GM19023 (cell line): Measurements from ENCODE around the gene WNK3.

Source experiments
- ATAC-seq: cut with Tn5 transposase; IDR thresholded peaks from one replicate; pipeline ENCODE4 v1.9.1; 2021; ENCODE audit warnings: mild to moderate bottlenecking, moderate library complexity; ENCODE audit not compliant: unreplicated experiment

WNK3 gene

DNA sequence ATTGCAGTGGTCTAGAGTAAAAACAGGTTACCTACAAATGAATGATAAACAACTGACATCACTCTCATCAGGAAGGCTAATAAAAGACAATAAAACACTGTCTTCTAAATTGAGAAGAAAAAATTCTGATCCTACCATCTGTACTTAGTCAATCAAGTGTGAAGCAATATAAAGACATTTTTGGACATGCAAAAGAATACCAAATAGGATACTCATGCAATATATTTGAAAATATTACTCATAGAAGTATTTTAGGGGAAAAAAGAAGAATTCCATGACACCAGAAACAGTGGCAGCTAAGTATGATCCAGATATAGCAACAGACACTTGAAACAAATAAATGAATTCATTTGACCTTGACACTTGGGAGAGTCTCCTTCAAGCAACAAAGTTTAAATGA is 111.0 kb downstream of the WNK3 start:
- no peak for ATAC-seq

DNA sequence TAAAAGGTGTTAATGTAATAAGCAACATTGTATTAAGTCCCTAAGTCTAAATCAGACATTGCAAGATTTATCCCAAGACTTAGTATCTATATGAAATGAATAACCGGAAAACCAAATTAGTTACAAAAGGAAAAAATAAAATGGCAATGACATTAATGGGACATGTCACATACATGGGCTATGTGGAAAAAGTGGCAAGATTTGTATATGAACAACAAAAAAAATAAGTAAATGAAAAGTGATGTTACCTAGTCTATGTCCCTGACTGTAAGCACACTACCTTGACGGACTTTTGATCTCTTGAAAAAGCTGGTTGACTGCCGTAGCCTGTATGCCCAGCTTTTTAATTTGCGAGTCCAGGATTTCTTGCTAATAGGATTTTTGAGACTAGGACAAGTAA is 119.3 kb downstream of the WNK3 start:
- ATAC-seq: no peak

DNA sequence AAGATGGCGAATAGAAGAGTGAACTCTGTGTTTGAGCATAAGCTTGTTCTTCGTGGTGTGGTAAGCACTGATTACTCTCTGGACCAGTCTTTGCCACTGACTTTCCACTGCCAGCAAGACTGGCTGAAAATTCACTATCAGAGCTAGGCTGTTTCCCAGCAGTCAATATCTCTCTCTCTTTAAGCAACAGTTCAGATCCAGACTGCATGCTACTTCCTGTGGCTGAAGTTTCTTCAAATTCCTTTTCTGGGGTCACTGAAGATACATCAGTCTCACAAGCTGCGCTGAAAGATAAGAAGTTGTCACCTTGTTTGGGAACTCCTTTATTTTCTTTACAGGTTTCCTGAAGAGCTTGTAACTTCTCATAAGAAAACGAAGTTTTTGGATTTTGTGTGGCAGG is 120.8 kb downstream of the WNK3 start:
- no peak for ATAC-seq

DNA sequence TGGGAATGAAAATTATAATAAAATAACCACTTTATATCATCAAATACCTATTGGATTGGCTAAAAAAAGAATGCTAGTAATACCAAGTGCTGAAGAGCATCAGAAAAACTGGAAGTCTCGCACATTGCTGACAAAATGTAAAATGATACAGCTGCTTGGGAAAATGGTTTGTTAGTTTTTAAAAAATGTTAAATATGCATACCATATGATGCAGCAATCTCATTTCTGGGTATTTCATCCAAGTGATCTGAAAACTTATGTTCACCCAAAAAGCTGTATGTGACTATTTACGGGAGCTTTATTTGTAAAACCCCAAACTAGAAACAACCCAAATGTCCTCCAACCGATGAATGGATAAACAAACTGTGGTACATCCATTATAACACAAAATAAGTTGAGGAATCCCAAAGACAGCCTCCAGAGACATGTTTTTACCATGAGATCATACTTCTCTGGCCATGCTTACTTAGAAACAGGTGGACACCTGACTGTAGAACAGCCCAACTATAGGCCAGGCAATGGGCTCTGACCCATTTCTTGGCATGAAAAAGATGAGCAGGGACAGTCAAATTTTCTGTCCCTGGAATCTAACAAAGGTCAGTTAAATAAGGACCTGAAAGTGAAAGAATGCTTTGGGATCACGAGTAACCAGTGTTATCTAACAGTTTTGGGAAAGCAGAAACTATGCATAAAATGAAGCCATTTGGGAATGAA is 127.3 kb downstream of the WNK3 start:
- ATAC-seq: no peak

DNA sequence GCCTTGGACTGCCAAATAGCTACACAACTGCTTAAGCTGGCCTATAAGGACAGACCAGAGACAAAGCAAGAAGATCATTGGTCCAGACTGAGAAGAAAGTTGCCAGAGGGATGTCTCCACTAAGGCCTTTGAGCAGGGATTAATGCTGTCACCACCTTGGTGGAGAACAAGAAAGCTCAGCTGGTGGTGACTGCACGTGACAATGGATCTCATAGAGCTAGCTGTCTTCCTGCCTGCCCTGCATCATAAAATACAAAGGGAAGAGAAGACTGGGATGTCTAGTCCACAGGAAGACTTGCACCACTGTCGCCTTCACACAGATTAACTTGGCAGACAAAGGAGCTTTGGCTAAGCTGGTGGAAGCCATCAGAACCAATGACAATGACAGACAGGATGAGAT is 134.3 kb downstream of the WNK3 start:
- ATAC-seq: no peak

DNA sequence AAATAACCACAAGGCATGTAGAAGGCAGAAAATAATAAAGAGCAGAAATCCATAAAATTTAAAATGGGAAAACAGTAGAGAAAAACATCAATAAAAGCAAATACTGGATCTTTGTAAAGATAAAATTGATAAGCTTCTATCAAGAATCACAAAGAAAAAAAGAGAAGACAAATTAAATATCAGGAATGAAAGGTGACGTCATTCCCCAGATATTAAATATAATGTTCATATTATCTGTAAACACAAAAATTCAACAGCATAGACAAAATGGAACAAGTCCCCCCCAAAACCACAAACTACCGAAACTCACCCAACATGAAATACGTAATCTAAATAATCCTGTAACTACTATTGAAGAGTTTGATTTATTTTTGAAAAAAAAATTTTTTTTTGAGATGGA is 144.2 kb downstream of the WNK3 start:
- no peak for ATAC-seq

DNA sequence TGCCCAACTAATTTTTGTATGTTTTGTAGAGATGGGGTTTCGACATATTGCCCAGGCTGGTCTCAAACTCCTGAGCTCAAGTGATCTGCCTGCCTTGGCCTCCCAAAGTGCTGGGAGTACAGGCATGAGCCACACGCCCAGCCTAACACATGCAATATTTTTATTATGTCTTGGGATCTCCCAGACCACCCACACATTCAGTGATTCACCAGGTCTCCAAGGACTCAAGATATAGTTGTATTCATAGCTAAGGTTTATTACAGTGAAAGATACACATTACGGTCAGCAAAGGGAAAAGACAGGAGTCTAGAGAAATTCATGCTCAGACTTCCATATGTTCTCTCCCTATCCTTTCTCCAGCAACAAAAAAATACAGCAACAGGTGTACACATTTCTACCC is 149.3 kb downstream of the WNK3 start:
- no peak for ATAC-seq

DNA sequence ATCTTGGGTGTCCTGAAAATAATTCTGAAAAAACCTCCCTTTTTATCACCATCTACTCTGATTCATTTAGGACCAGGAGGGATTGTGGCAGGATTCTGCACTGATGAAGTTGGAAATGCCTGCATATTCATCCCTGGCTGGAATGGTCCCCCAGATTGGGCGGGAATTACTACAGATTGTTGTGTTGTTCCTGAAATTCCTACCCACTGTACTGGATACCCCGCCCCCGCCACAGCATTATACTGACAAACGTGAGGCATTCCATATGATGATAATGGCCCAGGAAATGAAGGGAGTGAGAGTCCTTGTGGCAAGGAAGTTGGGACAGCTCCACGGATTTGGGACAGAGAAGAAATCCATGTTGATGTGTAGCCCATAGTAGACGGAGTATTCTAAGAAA is 159.6 kb downstream of the WNK3 start:
- no peak for ATAC-seq

DNA sequence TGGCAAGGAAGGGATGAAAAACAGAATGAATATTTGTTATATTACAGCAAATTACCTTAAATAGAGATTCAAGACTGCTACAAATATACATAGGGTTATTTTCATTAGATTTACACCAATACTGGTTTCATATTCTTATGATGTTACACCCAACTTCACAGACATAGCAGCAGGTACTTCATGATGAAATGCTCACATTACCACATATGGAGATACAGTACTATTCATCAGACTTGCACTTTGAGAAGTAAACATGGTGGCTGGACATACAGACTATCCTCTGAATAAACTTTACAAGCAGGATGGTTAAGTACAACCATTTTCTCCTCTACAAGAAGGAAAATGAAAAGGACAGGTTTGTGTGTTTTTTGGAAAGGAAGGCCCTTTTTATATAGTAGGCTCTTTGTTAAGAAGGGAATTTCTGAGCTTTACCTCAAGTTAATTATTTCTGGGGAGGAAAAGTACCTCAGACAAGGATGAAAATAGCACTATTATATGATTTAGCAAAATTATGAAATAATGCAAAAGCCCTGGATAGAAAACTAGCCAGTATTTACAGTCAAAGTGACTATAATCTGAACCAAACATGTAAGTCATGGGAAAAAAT is 162.8 kb downstream of the WNK3 start:
- no peak for ATAC-seq

DNA sequence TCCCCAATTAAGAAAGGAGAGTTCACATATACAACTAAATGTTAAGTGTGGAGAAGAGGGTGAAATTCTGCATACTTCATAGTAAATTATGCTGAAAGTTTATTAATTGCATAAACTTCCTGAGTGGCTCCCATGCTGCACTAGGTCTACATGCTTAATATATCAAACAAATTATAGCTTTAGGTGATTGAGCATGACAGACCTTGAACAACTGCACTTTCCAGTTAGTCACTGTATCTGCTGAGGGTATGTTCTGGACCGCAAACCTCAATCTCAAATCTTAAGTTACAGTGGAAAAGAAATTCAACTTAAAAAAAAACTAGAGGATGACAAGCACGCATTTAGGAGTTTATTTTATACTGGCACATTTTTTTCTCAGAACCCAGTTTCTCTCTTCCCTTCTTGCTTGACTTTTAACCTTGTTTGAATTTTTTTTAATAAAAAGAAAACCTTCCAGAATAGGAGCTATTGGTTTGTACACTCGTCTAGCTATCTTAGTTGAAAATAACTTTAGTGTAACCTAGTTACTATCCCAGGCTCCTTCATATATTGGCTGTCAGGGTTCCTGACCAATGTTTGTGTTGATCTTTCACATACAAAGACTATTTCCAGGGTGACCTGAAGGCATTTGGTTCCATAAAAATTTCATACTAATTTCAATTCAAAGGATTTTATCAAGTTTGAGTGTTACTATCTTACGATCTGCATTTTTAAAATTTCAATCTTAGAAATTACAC is 164.6 kb downstream of the WNK3 start:
- no peak for ATAC-seq

DNA sequence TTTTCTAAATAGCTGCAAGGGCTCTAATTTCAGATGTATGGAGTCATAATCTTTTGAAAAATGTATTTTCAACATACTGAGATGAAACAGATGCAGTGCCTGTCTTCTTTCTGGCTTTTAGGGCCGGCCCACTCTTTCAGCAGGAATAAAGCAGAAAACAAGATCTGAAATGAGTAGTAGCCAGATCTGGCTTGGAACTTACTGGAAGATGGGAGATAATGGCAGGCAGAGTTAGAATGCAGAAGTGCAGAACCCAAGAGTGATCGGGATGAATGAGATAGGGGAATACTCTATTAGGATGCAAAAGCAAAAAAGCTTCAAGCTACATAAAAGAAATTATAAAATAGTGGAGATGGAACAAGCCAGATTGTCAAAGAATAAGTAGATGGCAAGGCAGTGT is 173.4 kb downstream of the WNK3 start:
- no peak for ATAC-seq

DNA sequence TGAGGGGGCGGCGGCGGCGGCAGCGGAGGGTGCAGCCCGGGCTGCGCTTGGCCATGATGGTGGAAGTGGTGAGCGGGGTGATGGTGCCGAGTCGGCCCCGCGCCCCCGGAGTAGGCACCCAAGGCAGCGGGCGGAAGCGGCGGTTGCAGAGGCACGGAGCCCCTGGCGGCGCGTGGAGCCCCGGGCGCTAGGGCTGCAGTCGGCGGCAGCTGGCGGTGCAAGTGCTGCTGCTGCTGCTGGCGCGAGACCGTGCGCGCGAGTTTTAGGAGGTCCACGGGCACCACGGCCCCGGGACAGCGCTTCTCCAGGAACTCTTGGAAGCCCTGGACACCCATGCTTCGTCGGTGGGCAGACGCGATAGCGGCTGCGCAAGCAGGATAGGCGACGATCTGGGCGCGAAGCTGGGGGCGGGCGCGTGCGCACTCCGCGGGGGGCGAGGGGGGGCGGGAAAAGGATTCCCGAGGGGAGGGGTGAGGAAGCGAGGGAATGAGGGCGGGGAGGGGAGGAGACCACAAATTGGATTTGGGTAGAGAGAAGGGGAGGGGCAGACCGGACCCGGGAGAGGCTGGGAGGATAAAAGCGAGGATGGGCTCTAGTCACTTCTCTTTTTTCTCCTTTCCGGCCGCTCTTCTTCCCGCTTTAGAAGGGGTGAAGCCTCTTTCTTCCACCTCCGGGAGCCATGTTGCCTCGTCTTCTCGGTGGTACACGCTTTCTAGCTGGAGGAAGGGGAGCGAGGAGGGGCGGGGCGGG is 174.8 kb downstream of the WNK3 start, which contains the start of gene FAM120C:
Gene FAM120C (minus strand): TSS at position 391 of the 750 bp plus-strand sequence. CDS start 56 bp downstream, at position 335.
- peak; percentile 52 for ATAC-seq

DNA sequence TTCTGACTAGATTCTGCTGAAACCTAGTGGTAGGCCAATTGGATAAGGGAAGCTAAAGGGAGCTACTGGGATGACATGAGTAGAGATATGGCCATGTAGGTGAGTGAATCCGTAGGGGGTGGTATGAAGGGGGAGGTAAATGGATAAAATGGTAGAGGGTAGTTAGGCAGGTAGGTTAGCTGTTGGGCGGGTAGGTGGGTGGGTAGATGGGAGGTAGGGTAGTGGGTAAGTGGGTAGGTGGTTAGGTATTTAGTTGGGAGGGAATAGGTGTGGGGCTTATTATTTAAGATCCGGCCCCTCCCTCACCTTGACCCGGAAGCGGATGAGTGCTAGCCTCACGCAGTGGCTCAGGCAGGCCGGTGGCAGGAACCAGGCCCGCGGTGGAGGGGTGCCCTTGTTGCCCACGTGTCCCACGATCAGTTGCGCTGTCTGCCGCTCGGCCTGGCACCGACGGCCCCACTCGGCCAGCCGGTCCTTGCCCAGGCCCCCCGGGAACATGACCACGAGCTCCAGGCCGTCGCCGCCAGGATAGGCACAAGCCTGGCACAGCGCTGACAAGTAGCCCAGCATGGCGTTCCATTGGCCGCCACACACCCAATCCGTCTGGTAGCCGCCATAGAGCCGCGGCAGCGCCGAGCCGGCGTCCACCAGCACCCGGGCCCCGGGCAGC is 175.5 kb downstream of the WNK3 start:
- peak; percentile 62 for ATAC-seq

DNA sequence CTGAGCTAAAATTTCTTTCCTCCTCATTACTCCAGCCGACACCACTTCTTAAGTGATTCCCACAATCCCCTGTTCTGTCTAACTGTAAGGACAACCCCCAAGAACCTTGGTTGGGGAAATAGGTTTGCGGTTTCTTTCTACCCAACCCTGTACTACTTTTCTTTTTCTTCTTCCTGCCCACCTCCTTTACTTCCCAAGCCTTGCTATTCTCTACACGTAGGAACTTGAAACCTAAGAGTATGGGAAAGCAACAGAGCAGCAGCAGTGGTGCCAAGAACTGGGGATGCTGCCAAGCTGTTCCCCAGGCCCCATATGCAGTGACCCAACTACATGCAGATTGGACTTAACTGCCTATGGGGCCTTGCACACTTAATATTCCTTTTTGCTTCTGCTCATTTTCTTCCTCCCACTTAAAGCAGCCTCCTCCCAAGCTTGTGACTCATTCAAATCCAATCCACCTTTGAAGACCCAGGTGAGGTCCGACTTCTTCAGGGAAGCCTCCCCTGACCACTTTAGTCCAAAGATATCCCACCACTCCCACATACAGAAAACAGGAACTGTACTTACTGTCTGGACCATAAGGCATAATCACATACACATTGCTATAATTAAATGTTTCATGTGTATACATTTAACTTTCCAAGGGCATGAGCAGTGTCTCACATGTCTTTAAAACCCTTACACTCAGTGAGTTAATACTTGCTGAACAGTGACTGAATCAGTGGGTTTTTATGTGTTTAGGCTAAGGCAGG is 176.5 kb downstream of the WNK3 start:
- ATAC-seq: no peak

DNA sequence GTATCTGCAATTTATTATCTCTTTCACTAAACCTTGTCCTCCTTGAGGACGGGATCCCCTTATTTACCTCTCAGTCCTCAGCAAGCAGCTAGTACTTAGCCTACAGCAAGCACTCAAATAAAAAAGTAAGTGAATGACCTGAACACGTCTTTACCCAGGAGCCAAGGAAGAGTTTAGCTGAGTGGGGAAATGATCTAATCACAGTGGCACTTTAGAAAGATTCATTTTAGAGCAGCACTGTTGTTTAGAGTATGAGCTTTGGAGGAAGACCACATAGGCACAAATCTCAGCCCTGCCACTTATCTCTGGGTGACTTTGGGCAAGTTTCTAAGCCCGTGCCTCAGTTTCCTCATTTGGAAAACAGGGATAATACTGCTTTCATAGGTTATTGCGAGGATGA is 177.4 kb downstream of the WNK3 start:
- ATAC-seq: no peak

DNA sequence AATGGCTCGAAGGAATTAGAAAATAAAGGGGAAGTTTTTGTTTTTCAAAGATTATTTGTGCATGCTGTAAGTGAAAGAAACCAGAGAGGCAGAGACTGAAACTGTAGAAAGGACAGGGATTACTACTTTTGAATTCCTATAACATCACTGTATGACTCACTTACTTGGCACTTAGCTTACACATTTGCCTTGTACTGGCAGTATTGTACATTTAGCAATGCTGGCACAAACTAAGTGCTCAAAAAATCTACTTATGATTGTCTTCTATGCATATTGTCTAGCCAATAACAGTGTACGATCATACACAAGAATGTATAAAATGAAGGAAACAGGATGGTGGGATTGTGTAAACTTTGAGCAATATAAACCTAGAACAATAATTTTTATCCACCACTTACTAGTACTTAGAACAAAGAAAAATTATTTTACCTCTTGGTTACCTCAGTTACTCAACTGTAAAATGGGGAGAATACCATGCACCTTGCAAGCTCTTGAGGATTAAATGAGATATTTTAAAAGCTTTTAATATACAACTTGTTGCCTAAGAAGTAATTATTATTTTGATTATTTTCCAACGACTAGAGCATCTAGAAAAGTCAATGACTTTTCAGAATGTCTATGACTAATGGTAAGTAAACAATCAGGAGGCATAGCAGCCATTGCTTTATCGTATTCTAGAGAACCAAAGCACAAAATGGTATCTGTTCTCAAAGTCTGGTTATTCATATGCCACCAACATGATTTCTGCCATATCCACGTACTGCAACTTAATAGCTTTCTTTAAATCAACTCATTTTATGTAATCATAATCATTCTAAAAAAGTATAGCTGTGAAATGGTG is 179.5 kb downstream of the WNK3 start:
- no peak for ATAC-seq

DNA sequence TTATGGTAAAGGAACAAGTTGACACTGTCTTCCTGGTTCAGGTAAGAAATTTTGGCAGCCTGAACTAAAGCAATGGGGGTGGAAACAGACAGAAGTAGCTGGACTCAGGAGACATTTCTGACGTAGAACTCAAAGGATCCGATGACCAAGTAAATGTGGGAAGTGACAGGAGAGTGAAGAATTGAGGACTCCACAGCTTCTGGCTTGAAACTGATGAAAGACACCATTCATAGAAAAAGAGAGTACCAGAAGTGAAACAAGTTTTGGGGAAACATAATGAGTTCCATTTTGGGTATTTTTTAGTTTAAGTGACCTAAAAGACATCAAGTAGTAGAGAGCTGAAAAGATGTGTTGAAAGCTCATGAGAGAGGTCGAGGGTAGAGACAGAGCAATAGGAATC is 180.5 kb downstream of the WNK3 start:
- no peak for ATAC-seq

DNA sequence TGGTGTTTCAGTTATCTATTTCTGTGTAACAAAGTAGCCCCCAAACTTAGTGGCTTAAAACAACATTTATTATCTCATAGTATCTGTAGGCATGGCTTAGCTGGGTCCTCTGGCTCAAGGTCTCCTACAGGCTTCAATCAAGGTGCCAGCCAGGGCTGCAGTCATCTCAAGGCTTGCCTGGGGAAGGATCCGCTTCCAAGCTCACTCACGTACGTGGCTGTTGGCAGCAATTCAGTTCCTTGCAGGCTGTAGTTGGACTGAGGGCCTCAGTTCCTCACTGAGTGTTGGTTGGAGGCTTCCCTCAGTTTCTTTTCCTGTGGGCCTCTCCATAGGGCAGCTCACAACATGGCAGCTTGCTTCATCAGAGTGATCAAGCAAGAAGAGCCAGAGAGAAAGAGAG is 184.1 kb downstream of the WNK3 start:
- no peak for ATAC-seq

DNA sequence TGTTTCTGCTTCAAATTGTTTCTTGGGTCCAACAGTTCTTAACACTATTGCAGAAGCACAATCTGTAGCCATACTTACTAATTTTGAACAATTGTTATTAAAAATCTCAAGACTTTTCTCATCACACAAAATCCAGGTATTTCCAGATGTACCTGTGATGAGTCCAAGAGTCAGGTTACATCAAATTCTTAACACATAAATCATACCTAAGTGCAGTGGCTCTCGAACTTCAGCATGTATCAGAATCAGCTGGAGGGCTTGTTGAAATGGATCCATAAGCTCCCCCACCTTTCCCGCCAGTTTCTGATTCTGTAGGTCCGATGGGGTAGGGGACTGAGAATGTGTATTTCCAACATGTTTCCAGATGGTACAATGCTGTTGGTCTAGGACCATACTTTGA is 185.4 kb downstream of the WNK3 start:
- no peak for ATAC-seq
